ENCODE data around the gene MICOS13. TPM values are rescaled to one million over a fixed set of nuclear protein-coding genes. Genes with fewer than 3 reads are reported as not detected.

MICOS13 gene
- total RNA-seq, 4 donors from 2014 or later = 29.7 to 60.6 (median 50.7) TPM

- no peak for ATAC-seq
- Histone ChIP-seq H3K27ac (no peak overlapping the region), H3K27me3 (no peaks in the 10 kb centered on the region), H3K4me1 (peaks cover 0 to 42% (median 3%) of the 10 kb centered on the region in 3 donors), H3K4me3 (no peak overlapping the region), H3K9me3 (no peaks in the 10 kb centered on the region), H3K36me3 (peaks cover 8 to 71% of the 10 kb centered on the region in 2 donors)
- no peak for TF ChIP-seq EP300 (IDR thresholded peaks at IDR 0.05)
- TF ChIP-seq, protein P1, sequence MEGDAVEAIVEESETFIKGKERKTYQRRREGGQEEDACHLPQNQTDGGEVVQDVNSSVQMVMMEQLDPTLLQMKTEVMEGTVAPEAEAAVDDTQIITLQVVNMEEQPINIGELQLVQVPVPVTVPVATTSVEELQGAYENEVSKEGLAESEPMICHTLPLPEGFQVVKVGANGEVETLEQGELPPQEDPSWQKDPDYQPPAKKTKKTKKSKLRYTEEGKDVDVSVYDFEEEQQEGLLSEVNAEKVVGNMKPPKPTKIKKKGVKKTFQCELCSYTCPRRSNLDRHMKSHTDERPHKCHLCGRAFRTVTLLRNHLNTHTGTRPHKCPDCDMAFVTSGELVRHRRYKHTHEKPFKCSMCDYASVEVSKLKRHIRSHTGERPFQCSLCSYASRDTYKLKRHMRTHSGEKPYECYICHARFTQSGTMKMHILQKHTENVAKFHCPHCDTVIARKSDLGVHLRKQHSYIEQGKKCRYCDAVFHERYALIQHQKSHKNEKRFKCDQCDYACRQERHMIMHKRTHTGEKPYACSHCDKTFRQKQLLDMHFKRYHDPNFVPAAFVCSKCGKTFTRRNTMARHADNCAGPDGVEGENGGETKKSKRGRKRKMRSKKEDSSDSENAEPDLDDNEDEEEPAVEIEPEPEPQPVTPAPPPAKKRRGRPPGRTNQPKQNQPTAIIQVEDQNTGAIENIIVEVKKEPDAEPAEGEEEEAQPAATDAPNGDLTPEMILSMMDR (IDR thresholded peaks at IDR 0.05) = no peak
- no peak for TF ChIP-seq POLR2A (IDR thresholded peaks at IDR 0.05)
- no peak for TF ChIP-seq POLR2AphosphoS5 (IDR thresholded peaks at IDR 0.05)
- WGBS, 2 donors (ENCODE audit: low coverage in 1 of 2) = 46 to 87% methylated on average over 2 to 4 of the region's 4 CpGs
Measured at GRCh38 chr19:5643060-5643459, 37.3 kb downstream of the MICOS13 start.

DNA sequence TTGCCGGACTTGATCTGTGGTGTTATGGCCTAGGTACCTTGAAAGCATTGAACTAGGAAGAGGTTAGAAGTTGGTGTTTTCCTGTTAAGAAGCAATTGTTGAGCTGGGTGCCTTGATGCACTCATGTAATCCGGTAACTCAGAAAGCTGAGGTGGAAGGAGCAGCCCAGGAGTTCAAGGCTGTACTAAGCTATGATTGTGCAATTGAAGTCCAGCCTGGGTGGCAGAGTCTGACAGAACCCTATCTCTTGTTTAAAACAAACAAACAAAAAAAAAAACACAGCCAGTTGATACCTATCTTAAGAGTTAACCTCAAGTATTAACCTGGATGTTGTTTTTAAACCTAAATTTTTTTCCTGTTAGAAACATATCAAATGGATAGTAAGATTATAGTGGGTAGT is 38.1 kb downstream of the MICOS13 start:
- no peaks in the 10 kb centered on the region for H3K27me3 ChIP-seq
- no peak overlapping the region for H3K4me3 ChIP-seq
- no peaks in the 10 kb centered on the region for H3K9me3 ChIP-seq
- H3K27ac ChIP-seq = no peak overlapping the region
- peaks cover 0 to 51% (median 10%) of the 10 kb centered on the region in 3 donors for H3K4me1 ChIP-seq
- H3K36me3 ChIP-seq = peaks cover 6 to 63% of the 10 kb centered on the region in 2 donors
- no peak for TF ChIP-seq POLR2A (IDR thresholded peaks at IDR 0.05)
- TF ChIP-seq EP300 (IDR thresholded peaks at IDR 0.05) = no peak
- no peak for ATAC-seq
- 75 to 86% methylated on average over 1 of the region's 2 CpGs for WGBS, 2 donors (ENCODE audit: low coverage in 1 of 2)

GRCh38 chr19:5641171-5641570 is 39.1 kb downstream of the MICOS13 start:
- H3K27me3 ChIP-seq = no peaks in the 10 kb centered on the region
- no peak overlapping the region for H3K27ac ChIP-seq
- WGBS, 2 donors (ENCODE audit: low coverage in 1 of 2) = 82% methylated on average over 3 of the region's 4 CpGs; no CpG with 5 or more reads in 1 of the 2 donors
- no peak for TF ChIP-seq EP300 (IDR thresholded peaks at IDR 0.05)
- no peak for TF ChIP-seq POLR2A (IDR thresholded peaks at IDR 0.05)
- no peak for TF ChIP-seq POLR2AphosphoS5 (IDR thresholded peaks at IDR 0.05)
- TF ChIP-seq, protein P1 (IDR thresholded peaks at IDR 0.05) = no peak
- ATAC-seq = no peak
- no peak overlapping the region for H3K4me3 ChIP-seq
- peaks cover 0 to 52% of the 10 kb centered on the region in 2 donors for H3K36me3 ChIP-seq
- no peaks in the 10 kb centered on the region for H3K9me3 ChIP-seq
- peaks cover 0 to 57% (median 10%) of the 10 kb centered on the region in 3 donors for H3K4me1 ChIP-seq

- TF ChIP-seq POLR2AphosphoS5 (IDR thresholded peaks at IDR 0.05) = peak; percentile 76
- TF ChIP-seq EP300 (IDR thresholded peaks at IDR 0.05) = no peak
- TF ChIP-seq POLR2A (IDR thresholded peaks at IDR 0.05) = no peak
- 14 to 30% methylated on average over 1 of the region's 1 CpG for WGBS, 2 donors (ENCODE audit: low coverage in 1 of 2)
- H3K4me1 ChIP-seq = peaks cover 0 to 62% (median 14%) of the 10 kb centered on the region in 3 donors
Measured at GRCh38 chr19:5637971-5638370, 42.3 kb downstream of the MICOS13 start.

GRCh38 chr19:5635427-5635826 is 44.9 kb downstream of the MICOS13 start:
- no peaks in the 10 kb centered on the region for H3K9me3 ChIP-seq
- H3K27me3 ChIP-seq = no peaks in the 10 kb centered on the region
- no peak overlapping the region for H3K4me3 ChIP-seq
- peaks cover 12 to 82% (median 22%) of the 10 kb centered on the region in 3 donors for H3K4me1 ChIP-seq
- ATAC-seq = no peak
- TF ChIP-seq POLR2AphosphoS5 (IDR thresholded peaks at IDR 0.05) = no peak
- no peak for TF ChIP-seq EP300 (IDR thresholded peaks at IDR 0.05)
- no peak for TF ChIP-seq POLR2A (IDR thresholded peaks at IDR 0.05)
- peaks cover 0 to under 1% of the 10 kb centered on the region in 2 donors for H3K36me3 ChIP-seq
- H3K27ac ChIP-seq = no peak overlapping the region
- 77 to 83% methylated on average over 6 of the region's 6 CpGs for WGBS, 2 donors (ENCODE audit: low coverage in 1 of 2)

More at GRCh38 chr19:5637971-5638370, 42.3 kb downstream of the MICOS13 start:
- H3K27me3 ChIP-seq = no peaks in the 10 kb centered on the region
- H3K9me3 ChIP-seq = no peaks in the 10 kb centered on the region
- H3K4me3 ChIP-seq = no peak overlapping the region
- ATAC-seq = peak; percentile 63
- H3K36me3 ChIP-seq = peaks cover 0 to 20% of the 10 kb centered on the region in 2 donors
- peak overlapping the region in 3 of 4 donors; percentile 37 to 61 (median 56) for H3K27ac ChIP-seq

DNA sequence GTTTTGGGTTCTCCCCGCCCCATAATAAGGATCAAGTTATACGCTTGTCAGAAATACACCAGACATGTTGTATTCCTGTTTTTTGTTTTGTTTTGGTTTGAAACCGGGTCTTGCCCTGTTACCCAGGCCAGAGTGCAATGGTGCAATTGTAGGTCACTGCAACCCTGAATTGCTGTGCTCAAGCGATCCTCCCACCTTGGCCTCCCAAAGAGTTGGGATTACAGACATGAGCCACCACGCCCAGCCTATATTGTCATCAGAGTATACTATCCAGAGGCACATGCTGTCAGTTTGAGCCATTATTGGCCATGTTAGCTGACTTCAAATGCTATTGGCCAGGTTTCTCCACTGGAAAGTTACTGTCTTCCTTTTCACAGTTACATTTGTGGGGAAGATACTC is 47.7 kb downstream of the MICOS13 start:
- TF ChIP-seq POLR2AphosphoS5 (IDR thresholded peaks at IDR 0.05) (no peak), EP300 (IDR thresholded peaks at IDR 0.05) (no peak), POLR2A (IDR thresholded peaks at IDR 0.05) (no peak)
- TF ChIP-seq, protein P1 (IDR thresholded peaks at IDR 0.05) = no peak
- H3K36me3 ChIP-seq = peaks cover 0 to 27% of the 10 kb centered on the region in 2 donors
- H3K9me3 ChIP-seq = no peaks in the 10 kb centered on the region
- H3K27me3 ChIP-seq = no peaks in the 10 kb centered on the region
- no peak overlapping the region for H3K4me3 ChIP-seq
- 66 to 87% methylated on average over 4 to 5 of the region's 5 CpGs for WGBS, 2 donors (ENCODE audit: low coverage in 1 of 2)
- peak overlapping the region in 2 of 4 donors; percentile 4 to 41 for H3K27ac ChIP-seq
- ATAC-seq = no peak
- peaks cover 12 to 93% (median 23%) of the 10 kb centered on the region in 3 donors for H3K4me1 ChIP-seq
